HG03108 (cell line): ENCODE results near the gene SYNDIG1.
"Not testable (repeated sequence)": the region's sequence is repeated elsewhere in the genome, so short reads cannot be mapped to it uniquely, and the experiment has no call there.

Experiments
- ATAC-seq: cut with Tn5 transposase; IDR thresholded peaks from one replicate; pipeline ENCODE4 v1.9.1; 2021; ENCODE audit warnings: moderate library complexity; ENCODE audit not compliant: unreplicated experiment

SYNDIG1 gene

GRCh38 chr20:24492031-24492607 is 22.7 kb downstream of the SYNDIG1 start:
- ATAC-seq = no peak

- ATAC-seq = no peak
These were observed 23.3 kb downstream of the SYNDIG1 start for GRCh38 chr20:24492698-24493097.

GRCh38 chr20:24493181-24493580 is 23.8 kb downstream of the SYNDIG1 start:
- ATAC-seq = no peak

GRCh38 chr20:24493661-24494459 is 24.4 kb downstream of the SYNDIG1 start:
- ATAC-seq = no peak

GRCh38 chr20:24494460-24494920 is 25.1 kb downstream of the SYNDIG1 start:
- no peak for ATAC-seq

GRCh38 chr20:24495266-24495665 is 25.8 kb downstream of the SYNDIG1 start:
- no peak for ATAC-seq

- no peak for ATAC-seq
These were observed 28.4 kb downstream of the SYNDIG1 start for GRCh38 chr20:24497851-24498250.

- no peak for ATAC-seq
These were observed 29.2 kb downstream of the SYNDIG1 start for GRCh38 chr20:24498641-24499040.

- ATAC-seq = no peak
These were observed 30.0 kb downstream of the SYNDIG1 start for GRCh38 chr20:24499472-24499871.

GRCh38 chr20:24501764-24502556 is 32.5 kb downstream of the SYNDIG1 start:
- no peak for ATAC-seq

- ATAC-seq = no peak
These were observed 33.2 kb downstream of the SYNDIG1 start for GRCh38 chr20:24502661-24503060.

GRCh38 chr20:24503352-24503931 is 34.0 kb downstream of the SYNDIG1 start:
- ATAC-seq = no peak

- no peak for ATAC-seq
These were observed 35.2 kb downstream of the SYNDIG1 start for GRCh38 chr20:24504331-24505285.

- ATAC-seq = no peak
These were observed 36.7 kb downstream of the SYNDIG1 start for GRCh38 chr20:24506146-24506545.

- ATAC-seq = no peak
These were observed 37.3 kb downstream of the SYNDIG1 start for GRCh38 chr20:24506696-24507095.

GRCh38 chr20:24507182-24507853 is 37.9 kb downstream of the SYNDIG1 start:
- no peak for ATAC-seq

GRCh38 chr20:24512441-24512840 is 43.0 kb downstream of the SYNDIG1 start:
- ATAC-seq = not testable (repeated sequence)

- ATAC-seq = no peak
These were observed 49.1 kb downstream of the SYNDIG1 start for GRCh38 chr20:24518515-24518914.

- ATAC-seq = no peak
These were observed 50.0 kb downstream of the SYNDIG1 start for GRCh38 chr20:24519476-24519875.

GRCh38 chr20:24521032-24521431 is 51.6 kb downstream of the SYNDIG1 start:
- ATAC-seq = no peak
